ENCODE data around the gene USP36. TPM values are rescaled to one million over a fixed set of nuclear protein-coding genes. Genes with fewer than 3 reads are reported as not detected.
A peak's percentile ranks its signal among the peaks of the same experiment; 100 is the strongest.
"Not testable (repeated sequence)": the region's sequence is repeated elsewhere in the genome, so short reads cannot be mapped to it uniquely, and the experiment has no call there.

The USP36 gene
- 10 to 100 TPM in 2 of 3 donors, 1 to 10 TPM in 1; 9.6 to 31.7 (median 22.7) TPM for polyA plus RNA-seq

GRCh38 chr17:78840780-78841611 is at the start of gene USP36:
Gene USP36 (minus strand): TSS chr17:78840814. CDS start chr17:78836363, 4,451 bp downstream.
- H3K27me3 Mint-ChIP-seq (ENCODE audit: low read depth in 3 of 3) = peaks cover 13 to 25% (median 18%) of the 10 kb centered on the region in 3 donors
- no peaks in the 10 kb centered on the region for H3K9me3 Mint-ChIP-seq
- H3K27ac Mint-ChIP-seq = peak within 1 kb of the TSS; percentile 95 to 99 (median 99)
- peaks cover 35 to 45% of the 10 kb centered on the region in 2 donors for H3K4me1 Mint-ChIP-seq
- H3K36me3 Mint-ChIP-seq = peaks cover under 1 to 17% (median 12%) of the 10 kb centered on the region in 3 donors
- H3K4me3 Mint-ChIP-seq = peak within 1 kb of the TSS; percentile 86 to 96 (median 93)
- DNase-seq = peak; percentile 99

DNA sequence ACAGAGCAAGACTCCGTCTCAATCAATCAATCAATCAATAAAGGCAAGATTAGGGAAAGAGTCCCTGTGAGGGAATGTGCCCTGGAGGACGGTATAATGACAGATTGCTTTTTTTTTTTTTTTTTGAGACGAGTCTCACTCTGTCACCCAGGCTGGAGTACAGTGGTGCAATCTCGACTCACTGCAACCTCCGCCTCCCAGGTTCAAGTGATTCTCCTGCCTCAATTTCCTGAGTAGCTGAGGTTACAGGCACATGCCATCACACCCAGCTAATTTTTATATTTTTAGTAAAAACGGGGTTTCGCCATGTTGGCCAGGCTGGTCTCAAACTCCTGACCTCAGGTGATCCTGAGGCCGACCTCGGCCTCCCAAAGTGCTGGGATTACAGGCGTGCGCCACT is 49.5 kb upstream of the USP36 start:
- H3K4me3 Mint-ChIP-seq, H3K27ac Mint-ChIP-seq, H3K9me3 Mint-ChIP-seq, H3K36me3 Mint-ChIP-seq, DNase-seq: not testable (repeated sequence)
- H3K27me3 Mint-ChIP-seq (ENCODE audit: low read depth in 3 of 3) = peaks cover 3 to 14% (median 5%) of the 10 kb centered on the region in 3 donors
- peaks cover 14 to 22% of the 10 kb centered on the region in 2 donors for H3K4me1 Mint-ChIP-seq

DNA sequence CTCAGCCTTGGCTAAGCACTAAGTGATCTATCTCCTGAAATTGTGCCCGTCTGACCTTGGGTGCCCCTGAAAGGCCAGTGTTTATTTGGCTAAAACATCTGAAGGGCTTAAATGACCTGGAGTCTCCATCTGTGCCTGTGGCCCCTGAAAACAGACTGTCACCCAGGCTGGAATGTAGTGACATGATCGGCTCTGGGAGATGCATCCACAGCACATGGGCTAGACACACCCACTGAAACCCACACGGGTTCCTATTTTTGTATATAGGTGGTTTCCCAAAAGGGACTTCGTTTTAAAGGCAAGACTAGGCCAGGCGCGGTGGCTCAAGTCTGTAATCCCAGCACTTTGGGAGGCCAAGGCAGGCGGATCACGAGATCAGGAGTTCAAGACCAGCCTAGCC is 48.9 kb upstream of the USP36 start:
- no peak for DNase-seq
- no peaks in the 10 kb centered on the region for H3K36me3 Mint-ChIP-seq
- H3K4me1 Mint-ChIP-seq = peaks cover 14 to 22% of the 10 kb centered on the region in 2 donors
- no peak overlapping the region for H3K4me3 Mint-ChIP-seq
- no peaks in the 10 kb centered on the region for H3K9me3 Mint-ChIP-seq
- peak overlapping the region in 1 of 6 donors; percentile 16 for H3K27ac Mint-ChIP-seq
- peaks cover 3 to 14% (median 5%) of the 10 kb centered on the region in 3 donors for H3K27me3 Mint-ChIP-seq (ENCODE audit: low read depth in 3 of 3)

DNA sequence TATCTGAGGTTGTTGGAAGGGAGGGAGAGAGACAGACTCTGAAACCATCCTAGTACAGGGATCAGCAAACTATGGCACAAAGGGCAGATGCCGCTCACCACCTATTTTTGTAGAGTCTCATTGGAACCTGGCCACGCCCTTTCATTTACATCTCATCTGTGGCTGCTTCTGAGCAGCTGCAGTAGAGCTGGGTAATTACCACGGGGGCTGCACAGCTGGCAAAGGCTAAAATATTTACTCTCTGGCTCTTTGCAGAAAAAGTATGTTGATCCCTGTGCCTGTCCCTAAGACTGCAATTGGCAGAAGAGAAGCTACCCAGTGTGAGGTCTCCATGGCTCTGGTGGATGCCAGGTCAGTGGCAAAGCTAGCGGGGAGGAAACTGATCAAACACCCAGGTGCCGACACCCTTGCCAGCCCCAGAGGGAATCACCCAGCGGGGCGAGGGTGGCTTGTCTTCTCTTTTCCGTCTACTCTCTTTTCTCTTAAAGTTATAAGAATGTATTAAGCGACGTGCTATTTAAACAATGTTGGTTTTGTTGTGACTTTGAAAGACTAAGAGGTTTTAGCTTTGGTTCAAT is 48.4 kb upstream of the USP36 start:
- Mint-ChIP-seq H3K27ac (peak overlapping the region in 1 of 6 donors; percentile 19), H3K36me3 (no peaks in the 10 kb centered on the region), H3K27me3 (ENCODE audit: low read depth in 3 of 3) (peaks cover 3 to 14% (median 5%) of the 10 kb centered on the region in 3 donors), H3K4me1 (peaks cover 14 to 22% of the 10 kb centered on the region in 2 donors), H3K4me3 (no peak overlapping the region), H3K9me3 (no peaks in the 10 kb centered on the region)
- no peak for DNase-seq

DNA sequence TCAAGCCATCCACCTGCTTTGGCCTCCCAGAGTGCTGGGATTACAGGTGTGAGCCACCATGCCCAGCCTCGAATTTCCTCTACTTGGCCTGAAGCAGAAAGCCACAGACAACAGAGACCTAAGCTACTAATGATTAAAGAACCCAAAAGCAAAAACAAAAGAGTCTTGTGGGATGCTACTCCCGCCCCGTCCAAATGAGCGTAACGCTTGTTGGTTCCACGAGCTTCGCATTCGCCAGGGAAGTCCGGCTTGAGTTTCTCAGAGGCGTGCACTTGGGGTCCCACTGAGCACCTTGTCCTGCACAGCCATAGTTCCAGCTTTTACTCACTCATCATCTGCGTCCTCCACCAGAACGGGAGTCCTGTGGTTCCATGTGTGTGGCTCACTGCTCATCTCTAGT is 46.3 kb upstream of the USP36 start:
- H3K27ac Mint-ChIP-seq = peak overlapping the region in 1 of 6 donors; percentile 37
- H3K9me3 Mint-ChIP-seq = no peaks in the 10 kb centered on the region
- no peaks in the 10 kb centered on the region for H3K36me3 Mint-ChIP-seq
- no peak overlapping the region for H3K4me3 Mint-ChIP-seq
- no peak for DNase-seq
- peaks cover 3 to 10% (median 7%) of the 10 kb centered on the region in 3 donors for H3K27me3 Mint-ChIP-seq (ENCODE audit: low read depth in 3 of 3)
- H3K4me1 Mint-ChIP-seq = peaks cover 27 to 34% of the 10 kb centered on the region in 2 donors

DNA sequence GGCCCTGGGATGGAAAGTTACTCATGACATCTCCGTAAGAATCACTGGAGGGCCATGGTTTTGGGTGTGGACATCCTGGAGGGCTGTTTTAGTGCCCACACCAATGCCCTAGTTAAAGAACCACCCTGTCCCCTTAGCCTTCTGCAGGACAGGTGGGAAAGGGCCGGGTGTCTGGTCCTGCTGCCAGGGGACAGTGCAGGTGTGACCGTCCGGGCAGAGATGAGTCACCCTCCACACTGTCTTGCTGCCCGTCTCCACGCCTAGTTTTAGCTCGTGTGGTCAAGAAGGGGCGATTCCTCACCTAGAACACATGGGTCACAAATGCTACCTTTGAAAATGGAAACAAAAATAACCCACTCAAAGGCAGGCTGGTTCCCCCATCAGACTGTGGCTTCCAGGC is 45.3 kb upstream of the USP36 start:
- Mint-ChIP-seq H3K4me1 (peaks cover 26 to 29% of the 10 kb centered on the region in 2 donors), H3K36me3 (no peaks in the 10 kb centered on the region), H3K27me3 (ENCODE audit: low read depth in 3 of 3) (peaks cover 0 to 10% (median 7%) of the 10 kb centered on the region in 3 donors), H3K9me3 (no peaks in the 10 kb centered on the region), H3K27ac (peak overlapping the region in 2 of 6 donors; percentile 12 to 37), H3K4me3 (peak overlapping the region in 1 of 5 donors; percentile 4)
- peak; percentile 5 to 31 (median 27) for DNase-seq

DNA sequence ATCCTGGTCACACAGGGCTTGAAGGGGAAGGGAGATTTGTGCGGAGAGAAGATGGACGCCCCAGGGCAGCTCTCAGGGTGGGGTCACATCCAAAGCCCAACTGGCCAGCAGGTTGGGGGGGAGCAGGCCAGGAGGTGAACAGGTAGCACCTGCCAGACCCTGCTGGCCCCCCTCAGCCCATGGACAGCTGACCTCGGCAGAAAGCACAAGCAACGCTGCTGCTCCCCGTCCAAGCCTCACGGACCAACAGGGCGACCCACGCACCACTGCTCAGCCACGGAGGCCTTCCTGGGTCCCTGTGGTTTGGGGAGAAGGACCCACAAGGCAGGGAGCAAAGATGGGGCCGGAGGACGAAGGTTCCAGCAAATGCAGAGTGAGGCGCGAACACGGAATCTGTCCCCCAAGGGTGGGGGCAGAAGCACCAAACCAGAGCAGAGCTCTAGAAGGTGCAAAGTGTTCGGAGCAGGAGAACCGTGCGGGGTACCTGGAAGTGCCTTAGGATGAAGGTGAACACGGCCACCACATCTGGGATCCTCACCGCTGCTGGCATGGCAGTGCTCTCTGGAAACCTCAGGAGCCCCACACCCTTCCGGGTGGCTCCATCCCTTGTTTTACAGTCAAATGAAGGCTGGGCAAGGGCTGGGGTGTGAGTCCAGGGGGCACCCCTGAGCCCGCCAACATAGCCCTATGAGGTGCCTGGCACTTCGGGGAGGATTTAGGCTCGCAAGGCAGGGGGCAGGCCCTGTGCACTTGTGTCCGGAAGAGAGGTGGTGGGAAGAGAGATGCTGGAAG is 44.5 kb upstream of the USP36 start:
- H3K27ac Mint-ChIP-seq = no peak overlapping the region
- H3K9me3 Mint-ChIP-seq = no peaks in the 10 kb centered on the region
- H3K4me1 Mint-ChIP-seq = peaks cover 23 to 26% of the 10 kb centered on the region in 2 donors
- H3K27me3 Mint-ChIP-seq (ENCODE audit: low read depth in 3 of 3) = peaks cover 0 to 10% (median 7%) of the 10 kb centered on the region in 3 donors
- H3K4me3 Mint-ChIP-seq = no peak overlapping the region
- no peaks in the 10 kb centered on the region for H3K36me3 Mint-ChIP-seq
- DNase-seq = no peak

- peak overlapping the region in 1 of 6 donors; percentile 46 for H3K27ac Mint-ChIP-seq
- H3K4me3 Mint-ChIP-seq = no peak overlapping the region
- no peak for DNase-seq
- H3K36me3 Mint-ChIP-seq = no peaks in the 10 kb centered on the region
- no peaks in the 10 kb centered on the region for H3K9me3 Mint-ChIP-seq
- peaks cover 31% of the 10 kb centered on the region in 2 donors for H3K4me1 Mint-ChIP-seq
- peaks cover 0 to 11% (median 7%) of the 10 kb centered on the region in 3 donors for H3K27me3 Mint-ChIP-seq (ENCODE audit: low read depth in 3 of 3)
Observed at GRCh38 chr17:78884148-78884825, 43.7 kb upstream of the USP36 start.

DNA sequence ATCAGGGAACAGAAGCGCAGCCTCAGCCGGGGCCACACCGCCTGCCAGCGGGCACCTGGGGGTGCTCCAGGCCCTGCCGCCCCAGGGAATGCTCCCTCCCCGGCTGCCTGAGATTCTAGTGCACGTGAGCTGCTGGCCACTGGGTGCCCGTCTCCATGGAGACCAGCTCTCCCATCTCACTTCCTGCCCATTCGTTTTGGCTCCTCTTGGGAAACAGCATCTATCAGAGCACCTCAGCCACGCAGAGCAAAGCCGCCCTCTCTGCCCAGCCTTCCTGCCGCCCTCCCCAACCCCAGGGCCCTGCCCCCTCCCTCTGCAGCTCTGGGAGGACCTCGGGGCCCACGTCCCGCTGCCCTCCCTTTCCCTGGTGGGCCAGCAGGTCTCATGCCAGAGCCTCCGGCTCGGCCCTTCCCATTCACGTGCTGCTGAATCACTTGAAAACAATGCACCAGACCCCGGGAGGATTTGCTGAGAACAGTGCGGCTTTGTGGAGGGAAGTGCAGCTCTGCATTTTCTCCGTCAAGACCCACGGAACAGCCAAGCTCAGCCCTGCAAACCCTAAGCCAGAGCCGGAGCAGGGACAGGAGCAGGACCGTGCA is 43.0 kb upstream of the USP36 start:
- no peak for DNase-seq
- Mint-ChIP-seq H3K4me3 (peak overlapping the region in 4 of 5 donors; percentile 17 to 67 (median 56)), H3K36me3 (no peaks in the 10 kb centered on the region), H3K27ac (peak overlapping the region in 4 of 6 donors; percentile 49 to 91 (median 84)), H3K4me1 (peaks cover 31 to 37% of the 10 kb centered on the region in 2 donors), H3K27me3 (ENCODE audit: low read depth in 3 of 3) (peaks cover 0 to 7% (median 6%) of the 10 kb centered on the region in 3 donors), H3K9me3 (no peaks in the 10 kb centered on the region)

DNA sequence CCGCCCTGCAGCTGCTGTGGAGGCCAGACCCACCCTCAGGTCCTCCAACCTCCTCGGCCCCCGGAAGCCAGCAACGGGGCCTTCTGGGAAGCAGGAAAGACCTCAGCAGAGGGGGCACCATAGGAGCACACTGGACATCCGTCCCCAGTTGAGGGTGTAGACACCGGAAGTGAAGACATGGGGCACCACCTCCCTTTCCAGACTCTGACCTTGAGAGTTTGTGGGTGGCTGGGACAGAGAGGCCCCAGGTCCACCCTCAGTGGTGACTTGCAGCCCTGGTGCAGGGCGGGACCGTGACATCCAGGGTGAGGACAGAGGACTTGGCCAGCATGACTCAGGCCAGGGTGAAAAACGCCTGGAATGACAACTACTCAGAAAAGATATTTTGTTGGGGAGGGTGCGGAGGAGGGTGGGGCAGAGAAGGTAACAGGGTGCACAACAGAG is 42.5 kb upstream of the USP36 start:
- H3K4me3 Mint-ChIP-seq = peak overlapping the region; percentile 49 to 85 (median 64)
- peak in 2 of 3 donors; percentile 22 to 25 for DNase-seq
- H3K9me3 Mint-ChIP-seq = no peaks in the 10 kb centered on the region
- H3K27ac Mint-ChIP-seq = peak overlapping the region; percentile 39 to 91 (median 77)
- peaks cover 32 to 37% of the 10 kb centered on the region in 2 donors for H3K4me1 Mint-ChIP-seq
- no peaks in the 10 kb centered on the region for H3K36me3 Mint-ChIP-seq
- peaks cover 0 to 7% (median 6%) of the 10 kb centered on the region in 3 donors for H3K27me3 Mint-ChIP-seq (ENCODE audit: low read depth in 3 of 3)

- Mint-ChIP-seq H3K36me3 (no peaks in the 10 kb centered on the region), H3K9me3 (no peaks in the 10 kb centered on the region), H3K4me1 (peaks cover 32 to 37% of the 10 kb centered on the region in 2 donors), H3K4me3 (peak overlapping the region; percentile 49 to 85 (median 64)), H3K27me3 (ENCODE audit: low read depth in 3 of 3) (peaks cover 0 to 10% (median 7%) of the 10 kb centered on the region in 3 donors), H3K27ac (peak overlapping the region; percentile 15 to 91 (median 64))
- no peak for DNase-seq
Observed at GRCh38 chr17:78882540-78883088, 42.0 kb upstream of the USP36 start.

DNA sequence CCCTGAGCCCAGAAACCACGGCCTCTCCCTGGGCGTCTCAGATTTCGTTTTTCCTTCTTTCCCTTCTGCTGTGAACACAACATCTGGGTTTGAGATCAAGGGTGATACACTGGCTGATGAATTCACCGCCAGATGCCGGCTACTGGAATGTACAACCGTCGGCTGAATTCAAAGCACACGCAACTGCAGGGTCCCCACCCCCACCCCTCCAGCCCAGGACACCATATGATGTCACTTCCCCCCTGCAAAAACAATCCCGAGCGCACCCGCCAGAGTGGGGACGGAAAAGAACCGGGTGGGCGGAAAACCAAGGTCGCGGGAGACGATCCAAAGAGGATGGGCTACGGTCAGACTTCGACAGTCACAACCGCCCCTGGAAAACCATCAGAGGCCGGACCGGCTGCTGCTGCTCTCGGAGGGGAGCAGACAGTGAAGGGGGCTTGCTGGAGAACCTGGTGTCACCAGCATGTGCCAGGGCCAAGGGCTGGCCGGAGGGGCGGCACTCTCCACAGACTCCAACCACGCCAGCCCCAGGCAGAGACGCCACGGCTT is 39.1 kb upstream of the USP36 start:
- H3K27me3 Mint-ChIP-seq (ENCODE audit: low read depth in 3 of 3) = peaks cover 2 to 13% (median 3%) of the 10 kb centered on the region in 3 donors
- peaks cover 0 to 3% (median 0%) of the 10 kb centered on the region in 3 donors for H3K36me3 Mint-ChIP-seq
- H3K4me3 Mint-ChIP-seq = peak overlapping the region in 4 of 5 donors; percentile 14 to 57 (median 34)
- DNase-seq = no peak
- no peaks in the 10 kb centered on the region for H3K9me3 Mint-ChIP-seq
- H3K27ac Mint-ChIP-seq = peak overlapping the region in 2 of 6 donors; percentile 17 to 19
- H3K4me1 Mint-ChIP-seq = peaks cover 23 to 29% of the 10 kb centered on the region in 2 donors
